WTC11 (cell line): Measurements from ENCODE around the gene QRFPR.

ENCODE experiments used
- CBFB ChIP-seq: sonication (generic); formaldehyde crosslinking; IDR thresholded peaks from 2 replicates; pipeline ENCODE4 v1.8.1; 2022; ENCODE audit warnings: mild to moderate bottlenecking, low read depth, missing genetic modification reagents
- FOXJ3 ChIP-seq: sonication (generic); formaldehyde crosslinking; IDR thresholded peaks from 2 replicates; pipeline ENCODE4 v1.9.0; 2021; ENCODE audit warnings: missing genetic modification reagents, mild to moderate bottlenecking, borderline replicate concordance
- GABPB1 ChIP-seq: sonication (generic); formaldehyde crosslinking; IDR thresholded peaks from 2 replicates; pipeline ENCODE4 v1.8.1; 2023; ENCODE audit warnings: mild to moderate bottlenecking, missing genetic modification reagents
- IRF2 ChIP-seq: sonication (generic); formaldehyde crosslinking; IDR thresholded peaks from 2 replicates; pipeline ENCODE4 v1.8.0; 2022; ENCODE audit warnings: low read depth, missing genetic modification reagents, borderline replicate concordance
- JUN ChIP-seq: sonication (generic); formaldehyde crosslinking; IDR thresholded peaks from 2 replicates; pipeline ENCODE4 v1.8.0; 2023; ENCODE audit warnings: mild to moderate bottlenecking, missing genetic modification reagents
- NR3C1 ChIP-seq: sonication (generic); formaldehyde crosslinking; conservative IDR thresholded peaks from 2 replicates; pipeline ENCODE4 v1.8.1; 2023; ENCODE audit warnings: low read depth, mild to moderate bottlenecking, missing genetic modification reagents
- SP1 ChIP-seq: sonication (generic); formaldehyde crosslinking; conservative IDR thresholded peaks from 2 replicates; pipeline ENCODE4 v1.8.1; 2022; ENCODE audit warnings: missing genetic modification reagents
- TF ChIP-seq, protein P1 (sequence below): sonication (generic); formaldehyde crosslinking; IDR thresholded peaks from 2 replicates; pipeline ENCODE4 v1.8.1; 2022; ENCODE audit warnings: low read depth, missing genetic modification reagents, borderline replicate concordance
- TF ChIP-seq, protein P2 (sequence below): fragments of 200-600 bp; IDR thresholded peaks from 2 replicates; pipeline ENCODE4 v1.8.0; 2022; ENCODE audit warnings: antibody characterized with exemption
- TF ChIP-seq, protein P3 (sequence below): sonication (generic); formaldehyde crosslinking; IDR thresholded peaks from 2 replicates; pipeline ENCODE4 v1.8.0; 2022; ENCODE audit warnings: missing genetic modification reagents
- TF ChIP-seq, protein P4 (sequence below): sonication (generic); formaldehyde crosslinking; IDR thresholded peaks from 2 replicates; pipeline ENCODE4 v1.8.0; 2022; ENCODE audit warnings: mild to moderate bottlenecking, missing genetic modification reagents
- TF ChIP-seq, protein P5 (sequence below): sonication (generic); formaldehyde crosslinking; IDR thresholded peaks from 2 replicates; pipeline ENCODE4 v1.8.1; 2023; ENCODE audit warnings: mild to moderate bottlenecking, missing genetic modification reagents, moderate library complexity
- TF ChIP-seq, protein P6 (sequence below): sonication (generic); formaldehyde crosslinking; IDR thresholded peaks from 2 replicates; pipeline ENCODE4 v1.8.0; 2023; ENCODE audit warnings: missing genetic modification reagents
- TF ChIP-seq, protein P7 (sequence below): sonication (generic); formaldehyde crosslinking; IDR thresholded peaks from 2 replicates; pipeline ENCODE4 v1.8.0; 2022; ENCODE audit warnings: mild to moderate bottlenecking, missing genetic modification reagents

DNA sequence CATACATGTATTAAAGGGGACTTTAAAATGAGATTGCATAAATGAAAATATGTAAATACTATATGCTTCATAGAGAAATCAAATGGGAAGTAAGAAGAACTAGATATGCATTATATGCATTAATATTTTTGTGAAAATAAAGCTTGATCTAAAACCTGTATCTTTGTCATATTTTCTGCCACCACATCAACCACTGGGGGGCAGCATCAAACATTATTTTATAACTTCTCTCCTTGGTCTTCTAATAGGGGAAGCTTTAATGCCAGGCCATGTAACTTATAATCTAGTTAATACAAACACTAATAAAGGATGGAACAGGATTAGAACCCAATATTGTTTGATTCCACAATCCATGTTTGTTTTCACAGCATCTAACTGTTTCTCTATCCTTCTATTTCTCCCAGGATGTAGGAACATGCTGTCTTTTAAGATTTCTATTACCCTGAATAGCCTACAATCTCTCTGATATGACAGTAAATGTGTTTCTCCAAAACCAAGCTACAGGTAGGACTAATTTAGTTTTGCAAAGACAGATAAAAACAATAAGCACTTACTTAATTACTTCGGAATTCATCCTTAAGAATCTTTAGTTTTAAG is 10.0 kb downstream of the QRFPR start:
- TF ChIP-seq, protein P1, sequence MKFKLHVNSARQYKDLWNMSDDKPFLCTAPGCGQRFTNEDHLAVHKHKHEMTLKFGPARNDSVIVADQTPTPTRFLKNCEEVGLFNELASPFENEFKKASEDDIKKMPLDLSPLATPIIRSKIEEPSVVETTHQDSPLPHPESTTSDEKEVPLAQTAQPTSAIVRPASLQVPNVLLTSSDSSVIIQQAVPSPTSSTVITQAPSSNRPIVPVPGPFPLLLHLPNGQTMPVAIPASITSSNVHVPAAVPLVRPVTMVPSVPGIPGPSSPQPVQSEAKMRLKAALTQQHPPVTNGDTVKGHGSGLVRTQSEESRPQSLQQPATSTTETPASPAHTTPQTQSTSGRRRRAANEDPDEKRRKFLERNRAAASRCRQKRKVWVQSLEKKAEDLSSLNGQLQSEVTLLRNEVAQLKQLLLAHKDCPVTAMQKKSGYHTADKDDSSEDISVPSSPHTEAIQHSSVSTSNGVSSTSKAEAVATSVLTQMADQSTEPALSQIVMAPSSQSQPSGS: no peak
- TF ChIP-seq, protein P2, sequence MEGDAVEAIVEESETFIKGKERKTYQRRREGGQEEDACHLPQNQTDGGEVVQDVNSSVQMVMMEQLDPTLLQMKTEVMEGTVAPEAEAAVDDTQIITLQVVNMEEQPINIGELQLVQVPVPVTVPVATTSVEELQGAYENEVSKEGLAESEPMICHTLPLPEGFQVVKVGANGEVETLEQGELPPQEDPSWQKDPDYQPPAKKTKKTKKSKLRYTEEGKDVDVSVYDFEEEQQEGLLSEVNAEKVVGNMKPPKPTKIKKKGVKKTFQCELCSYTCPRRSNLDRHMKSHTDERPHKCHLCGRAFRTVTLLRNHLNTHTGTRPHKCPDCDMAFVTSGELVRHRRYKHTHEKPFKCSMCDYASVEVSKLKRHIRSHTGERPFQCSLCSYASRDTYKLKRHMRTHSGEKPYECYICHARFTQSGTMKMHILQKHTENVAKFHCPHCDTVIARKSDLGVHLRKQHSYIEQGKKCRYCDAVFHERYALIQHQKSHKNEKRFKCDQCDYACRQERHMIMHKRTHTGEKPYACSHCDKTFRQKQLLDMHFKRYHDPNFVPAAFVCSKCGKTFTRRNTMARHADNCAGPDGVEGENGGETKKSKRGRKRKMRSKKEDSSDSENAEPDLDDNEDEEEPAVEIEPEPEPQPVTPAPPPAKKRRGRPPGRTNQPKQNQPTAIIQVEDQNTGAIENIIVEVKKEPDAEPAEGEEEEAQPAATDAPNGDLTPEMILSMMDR: no peak
- TF ChIP-seq, protein P3, sequence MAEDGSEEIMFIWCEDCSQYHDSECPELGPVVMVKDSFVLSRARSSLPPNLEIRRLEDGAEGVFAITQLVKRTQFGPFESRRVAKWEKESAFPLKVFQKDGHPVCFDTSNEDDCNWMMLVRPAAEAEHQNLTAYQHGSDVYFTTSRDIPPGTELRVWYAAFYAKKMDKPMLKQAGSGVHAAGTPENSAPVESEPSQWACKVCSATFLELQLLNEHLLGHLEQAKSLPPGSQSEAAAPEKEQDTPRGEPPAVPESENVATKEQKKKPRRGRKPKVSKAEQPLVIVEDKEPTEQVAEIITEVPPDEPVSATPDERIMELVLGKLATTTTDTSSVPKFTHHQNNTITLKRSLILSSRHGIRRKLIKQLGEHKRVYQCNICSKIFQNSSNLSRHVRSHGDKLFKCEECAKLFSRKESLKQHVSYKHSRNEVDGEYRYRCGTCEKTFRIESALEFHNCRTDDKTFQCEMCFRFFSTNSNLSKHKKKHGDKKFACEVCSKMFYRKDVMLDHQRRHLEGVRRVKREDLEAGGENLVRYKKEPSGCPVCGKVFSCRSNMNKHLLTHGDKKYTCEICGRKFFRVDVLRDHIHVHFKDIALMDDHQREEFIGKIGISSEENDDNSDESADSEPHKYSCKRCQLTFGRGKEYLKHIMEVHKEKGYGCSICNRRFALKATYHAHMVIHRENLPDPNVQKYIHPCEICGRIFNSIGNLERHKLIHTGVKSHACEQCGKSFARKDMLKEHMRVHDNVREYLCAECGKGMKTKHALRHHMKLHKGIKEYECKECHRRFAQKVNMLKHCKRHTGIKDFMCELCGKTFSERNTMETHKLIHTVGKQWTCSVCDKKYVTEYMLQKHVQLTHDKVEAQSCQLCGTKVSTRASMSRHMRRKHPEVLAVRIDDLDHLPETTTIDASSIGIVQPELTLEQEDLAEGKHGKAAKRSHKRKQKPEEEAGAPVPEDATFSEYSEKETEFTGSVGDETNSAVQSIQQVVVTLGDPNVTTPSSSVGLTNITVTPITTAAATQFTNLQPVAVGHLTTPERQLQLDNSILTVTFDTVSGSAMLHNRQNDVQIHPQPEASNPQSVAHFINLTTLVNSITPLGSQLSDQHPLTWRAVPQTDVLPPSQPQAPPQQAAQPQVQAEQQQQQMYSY: no peak
- TF ChIP-seq, protein P4, sequence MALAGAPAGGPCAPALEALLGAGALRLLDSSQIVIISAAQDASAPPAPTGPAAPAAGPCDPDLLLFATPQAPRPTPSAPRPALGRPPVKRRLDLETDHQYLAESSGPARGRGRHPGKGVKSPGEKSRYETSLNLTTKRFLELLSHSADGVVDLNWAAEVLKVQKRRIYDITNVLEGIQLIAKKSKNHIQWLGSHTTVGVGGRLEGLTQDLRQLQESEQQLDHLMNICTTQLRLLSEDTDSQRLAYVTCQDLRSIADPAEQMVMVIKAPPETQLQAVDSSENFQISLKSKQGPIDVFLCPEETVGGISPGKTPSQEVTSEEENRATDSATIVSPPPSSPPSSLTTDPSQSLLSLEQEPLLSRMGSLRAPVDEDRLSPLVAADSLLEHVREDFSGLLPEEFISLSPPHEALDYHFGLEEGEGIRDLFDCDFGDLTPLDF (CRISPR knock-in tag): no peak
- TF ChIP-seq, protein P5, sequence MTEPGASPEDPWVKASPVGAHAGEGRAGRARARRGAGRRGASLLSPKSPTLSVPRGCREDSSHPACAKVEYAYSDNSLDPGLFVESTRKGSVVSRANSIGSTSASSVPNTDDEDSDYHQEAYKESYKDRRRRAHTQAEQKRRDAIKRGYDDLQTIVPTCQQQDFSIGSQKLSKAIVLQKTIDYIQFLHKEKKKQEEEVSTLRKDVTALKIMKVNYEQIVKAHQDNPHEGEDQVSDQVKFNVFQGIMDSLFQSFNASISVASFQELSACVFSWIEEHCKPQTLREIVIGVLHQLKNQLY: no peak
- TF ChIP-seq, protein P6, sequence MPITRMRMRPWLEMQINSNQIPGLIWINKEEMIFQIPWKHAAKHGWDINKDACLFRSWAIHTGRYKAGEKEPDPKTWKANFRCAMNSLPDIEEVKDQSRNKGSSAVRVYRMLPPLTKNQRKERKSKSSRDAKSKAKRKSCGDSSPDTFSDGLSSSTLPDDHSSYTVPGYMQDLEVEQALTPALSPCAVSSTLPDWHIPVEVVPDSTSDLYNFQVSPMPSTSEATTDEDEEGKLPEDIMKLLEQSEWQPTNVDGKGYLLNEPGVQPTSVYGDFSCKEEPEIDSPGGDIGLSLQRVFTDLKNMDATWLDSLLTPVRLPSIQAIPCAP (CRISPR knock-in tag): no peak
- TF ChIP-seq JUN (CRISPR knock-in tag) (no peak), CBFB (no peak), IRF2 (CRISPR knock-in tag) (no peak), GABPB1 (CRISPR knock-in tag) (no peak), SP1 (no peak), NR3C1 (no peak), FOXJ3 (no peak)
- TF ChIP-seq, protein P7, sequence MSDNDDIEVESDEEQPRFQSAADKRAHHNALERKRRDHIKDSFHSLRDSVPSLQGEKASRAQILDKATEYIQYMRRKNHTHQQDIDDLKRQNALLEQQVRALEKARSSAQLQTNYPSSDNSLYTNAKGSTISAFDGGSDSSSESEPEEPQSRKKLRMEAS (CRISPR knock-in tag): no peak
